Subcutaneous adipose tissue (tissue), 4 donors: ENCODE data around the gene TMEM101. TPM values are rescaled to one million over a fixed set of nuclear protein-coding genes. Genes with fewer than 3 reads are reported as not detected.

Experiments used
- total RNA-seq, 4 donors: library from RNA; depleted of rRNA; stranded (reverse); fragments of >200 nt; gene quantifications; one replicate each; pipeline ENCODE4 v1.1.0, GENCODE V29; 2016
- TF ChIP-seq, protein P1 (sequence below): fragments of 450-650 bp; IDR thresholded peaks from one replicate; pipeline ENCODE4 v1.5.1; 2016; ENCODE audit warnings: low read depth, mild to moderate bottlenecking, control low read depth, antibody characterized with exemption, moderate library complexity

The TMEM101 gene
- total RNA-seq, 4 donors from 2014 or later, result 13.5 to 28.4 (median 21.9) TPM

DNA sequence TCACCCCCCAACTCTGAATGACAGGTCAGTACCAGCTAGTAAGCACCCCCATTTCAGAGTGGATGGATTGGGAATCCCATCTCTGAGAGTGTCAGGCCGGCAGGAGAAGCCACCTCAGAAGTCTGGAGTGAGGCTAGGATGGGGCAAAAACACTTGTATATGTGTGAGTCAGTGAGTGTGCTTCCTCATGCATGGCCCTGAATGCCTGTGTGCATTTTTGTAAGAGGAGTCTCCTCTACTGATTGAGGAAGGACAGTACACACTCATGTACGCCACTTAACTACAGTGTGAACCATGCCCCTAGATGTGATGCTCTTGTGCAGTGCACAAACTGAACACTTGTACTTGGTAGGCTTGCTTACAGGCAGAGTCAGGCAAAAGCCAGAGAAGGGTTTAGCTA lies 32.6 kb downstream of the TMEM101 start:
- TF ChIP-seq, protein P1, sequence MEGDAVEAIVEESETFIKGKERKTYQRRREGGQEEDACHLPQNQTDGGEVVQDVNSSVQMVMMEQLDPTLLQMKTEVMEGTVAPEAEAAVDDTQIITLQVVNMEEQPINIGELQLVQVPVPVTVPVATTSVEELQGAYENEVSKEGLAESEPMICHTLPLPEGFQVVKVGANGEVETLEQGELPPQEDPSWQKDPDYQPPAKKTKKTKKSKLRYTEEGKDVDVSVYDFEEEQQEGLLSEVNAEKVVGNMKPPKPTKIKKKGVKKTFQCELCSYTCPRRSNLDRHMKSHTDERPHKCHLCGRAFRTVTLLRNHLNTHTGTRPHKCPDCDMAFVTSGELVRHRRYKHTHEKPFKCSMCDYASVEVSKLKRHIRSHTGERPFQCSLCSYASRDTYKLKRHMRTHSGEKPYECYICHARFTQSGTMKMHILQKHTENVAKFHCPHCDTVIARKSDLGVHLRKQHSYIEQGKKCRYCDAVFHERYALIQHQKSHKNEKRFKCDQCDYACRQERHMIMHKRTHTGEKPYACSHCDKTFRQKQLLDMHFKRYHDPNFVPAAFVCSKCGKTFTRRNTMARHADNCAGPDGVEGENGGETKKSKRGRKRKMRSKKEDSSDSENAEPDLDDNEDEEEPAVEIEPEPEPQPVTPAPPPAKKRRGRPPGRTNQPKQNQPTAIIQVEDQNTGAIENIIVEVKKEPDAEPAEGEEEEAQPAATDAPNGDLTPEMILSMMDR, result no peak

DNA sequence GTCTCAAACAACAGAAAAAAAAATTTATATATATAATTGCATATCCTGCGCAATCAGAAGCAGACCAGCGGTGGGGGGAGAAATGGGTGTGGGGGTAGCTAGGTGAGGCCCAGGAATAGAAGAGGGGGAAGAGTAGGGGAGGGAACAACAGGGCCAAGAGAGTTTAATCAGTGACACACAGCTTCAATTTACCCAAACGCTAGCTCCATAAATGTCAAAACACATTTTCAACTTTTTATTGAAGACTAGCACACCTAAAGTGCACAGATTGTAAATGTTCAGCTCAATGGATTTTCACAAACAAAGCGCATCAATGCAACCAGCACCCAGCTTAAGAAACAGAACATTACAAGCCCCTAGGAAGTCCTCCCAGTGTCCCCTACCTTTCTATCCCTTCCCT lies 35.1 kb downstream of the TMEM101 start:
- TF ChIP-seq, protein P1, result no peak

DNA sequence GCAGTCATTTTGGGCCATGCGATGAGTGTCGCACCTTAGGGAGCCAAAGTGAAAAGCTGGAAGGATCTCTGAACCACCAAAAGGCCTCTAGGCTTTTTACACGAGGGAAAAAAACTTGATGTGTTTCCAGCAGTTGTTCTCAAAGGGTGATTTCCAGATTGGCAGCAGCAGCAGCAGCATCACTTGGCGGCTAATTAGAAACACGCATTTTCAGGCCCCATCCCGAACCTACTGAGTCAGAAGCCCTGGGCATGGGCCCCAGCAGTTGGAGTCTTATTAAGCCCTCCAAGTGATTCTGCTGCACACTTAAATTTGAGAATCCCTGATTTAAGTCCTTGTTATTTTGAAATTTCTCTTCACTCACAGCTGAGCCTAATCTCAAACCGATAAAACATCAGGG lies 35.8 kb downstream of the TMEM101 start:
- TF ChIP-seq, protein P1, result no peak

DNA sequence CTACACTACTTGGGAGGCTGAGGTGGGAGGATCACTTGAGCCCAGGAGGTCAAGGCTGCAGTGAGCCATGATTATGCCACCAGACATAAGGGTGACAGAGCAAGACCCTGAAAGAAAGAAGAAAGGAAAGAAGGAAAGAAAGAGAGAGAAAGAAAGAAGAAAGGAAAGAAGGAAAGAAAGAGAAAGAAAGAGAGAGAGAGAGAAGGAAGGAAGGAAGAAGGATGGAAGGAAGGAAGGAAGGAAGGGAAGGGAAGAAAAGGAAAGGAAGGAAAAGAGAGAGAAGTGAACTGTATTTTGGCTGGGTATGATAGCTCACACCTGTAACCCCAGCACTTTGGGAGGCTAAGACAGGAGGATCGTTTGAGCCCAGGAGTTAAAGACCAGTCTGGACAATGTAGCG lies 36.7 kb downstream of the TMEM101 start:
- TF ChIP-seq, protein P1, result no peak

DNA sequence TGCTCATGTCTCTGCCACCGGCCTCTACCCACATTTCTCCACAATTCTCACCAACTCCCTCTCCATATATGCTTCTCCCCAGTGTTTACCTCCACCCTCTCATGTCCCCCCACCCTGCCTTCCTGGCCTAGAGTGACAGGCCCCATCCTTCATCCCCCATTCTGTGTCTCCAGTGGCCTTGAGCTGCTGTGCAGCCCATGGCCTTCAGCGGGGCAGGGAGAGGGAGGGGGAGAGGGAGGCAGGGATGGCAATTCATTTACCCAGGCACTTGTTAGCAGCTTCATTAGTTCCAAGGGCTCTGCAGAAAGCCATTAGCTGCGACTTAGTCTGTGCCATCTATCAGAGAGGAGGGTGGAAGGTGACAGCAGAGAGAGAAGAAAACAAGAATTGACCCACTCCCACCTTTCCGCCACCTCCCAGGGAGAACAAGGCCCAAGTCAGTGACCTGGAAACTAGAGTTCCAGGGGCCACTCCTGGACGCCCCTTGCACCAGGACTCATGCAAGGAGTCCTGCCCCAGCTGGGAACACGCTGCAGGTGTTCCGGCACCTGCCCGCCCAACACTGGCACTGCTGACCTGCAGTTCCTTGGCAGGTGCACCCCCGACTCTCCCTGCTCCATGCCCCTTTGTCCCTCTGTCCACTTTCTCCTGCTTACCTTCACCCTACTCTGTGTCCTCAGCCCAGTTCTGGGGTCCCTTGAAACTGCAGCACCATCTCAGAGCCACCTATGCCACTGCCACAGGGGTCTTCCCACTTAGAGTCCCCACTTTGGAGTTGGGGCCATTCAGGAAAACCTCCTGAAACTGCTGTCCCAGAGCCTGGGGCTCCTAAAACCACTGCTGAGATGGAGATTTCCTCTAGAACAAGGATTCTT lies 37.6 kb downstream of the TMEM101 start:
- TF ChIP-seq, protein P1, result no peak

DNA sequence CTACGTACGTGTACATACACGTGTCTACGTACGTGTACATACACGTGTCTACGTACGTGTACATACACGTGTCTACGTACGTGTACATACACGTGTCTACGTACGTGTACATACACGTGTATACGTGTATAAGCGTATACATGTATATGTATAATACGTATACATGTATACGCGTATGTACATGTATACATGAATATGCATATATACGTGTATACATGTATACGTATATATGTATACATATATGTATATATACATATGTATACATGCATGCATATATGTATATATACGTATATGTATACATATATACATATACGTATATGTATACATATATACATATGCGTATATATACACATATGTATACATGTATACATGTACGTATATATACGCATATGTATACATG lies 38.9 kb downstream of the TMEM101 start:
- TF ChIP-seq, protein P1, result no peak

DNA sequence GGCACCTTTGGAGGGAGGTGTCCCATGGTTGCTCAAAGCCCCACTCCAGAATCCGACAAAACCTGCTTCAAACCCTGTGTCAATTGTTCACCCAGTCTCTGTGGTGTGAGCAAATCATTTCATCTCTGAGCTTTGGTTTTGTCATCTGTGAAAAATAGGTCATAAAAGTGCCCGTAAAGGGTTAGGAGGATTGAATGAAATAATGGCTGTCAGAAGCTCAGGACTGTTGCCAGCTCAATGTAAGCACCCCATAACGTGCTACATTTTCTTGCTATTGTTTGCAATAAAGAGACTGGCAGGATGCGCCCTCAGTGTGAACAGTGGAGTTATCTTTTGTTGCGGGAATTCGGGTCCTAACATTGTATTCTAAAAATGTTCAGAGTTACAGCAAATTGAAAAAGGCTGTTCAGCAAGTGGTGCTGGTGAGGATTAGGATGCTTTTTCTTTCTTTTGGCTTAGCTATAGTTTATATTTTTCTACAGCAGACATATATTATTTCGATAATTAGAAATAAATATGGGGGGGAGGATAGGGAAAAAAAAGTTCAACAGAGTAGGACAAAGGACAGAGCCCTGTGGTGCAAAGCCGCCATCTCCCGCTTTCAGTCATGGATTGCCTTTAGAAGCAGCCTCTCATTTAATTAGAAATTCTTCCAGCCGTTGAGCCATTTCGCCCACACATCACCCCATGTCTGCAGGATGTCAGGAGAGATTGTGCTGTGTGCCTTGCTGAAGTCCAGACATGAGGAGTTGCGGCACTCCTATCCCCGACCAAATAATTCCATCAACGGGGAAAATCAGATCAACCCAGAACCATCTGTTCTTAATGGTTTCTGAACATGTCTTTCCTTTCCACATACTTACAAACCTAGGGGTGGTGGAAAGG lies 40.1 kb downstream of the TMEM101 start:
- TF ChIP-seq, protein P1, result no peak
